Measurements from ENCODE around the gene ZKSCAN3.

DNA sequence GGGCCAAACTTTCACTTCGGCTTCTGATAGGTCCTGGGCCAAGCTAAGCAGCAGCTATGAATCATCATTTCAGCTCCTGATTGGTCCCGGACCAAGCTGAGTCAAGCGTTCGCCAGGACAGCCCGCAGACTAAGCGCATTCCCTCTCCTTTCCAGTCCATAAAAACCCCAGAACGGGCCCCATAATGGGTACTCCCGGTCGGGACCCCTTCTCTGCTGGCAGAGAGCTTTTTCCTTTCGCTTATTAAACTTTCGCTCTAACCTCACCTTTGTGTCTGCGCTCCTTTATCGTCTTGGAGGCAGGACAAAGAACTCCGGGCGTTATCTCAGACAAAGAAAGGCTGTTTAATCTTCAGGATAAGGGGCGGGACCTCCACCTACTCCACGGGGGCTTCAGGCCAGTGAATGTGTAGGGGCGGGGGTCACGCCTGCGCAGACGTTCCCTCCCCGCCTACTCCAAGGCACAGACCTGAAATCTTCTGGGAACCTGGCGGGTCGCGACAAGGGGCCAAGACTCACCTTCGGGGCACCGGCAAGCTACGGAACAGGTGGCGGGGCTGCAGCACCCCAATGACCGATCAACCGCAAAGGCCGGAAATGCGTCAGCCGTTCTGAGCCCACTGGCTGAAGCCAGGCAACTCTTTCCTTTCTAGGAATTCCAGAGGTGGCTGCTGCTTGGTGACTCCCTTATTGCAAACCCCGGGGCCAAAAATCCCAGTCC is 14.0 kb upstream of the ZKSCAN3 start, which contains the start of gene ZSCAN31:
- TF ChIP-seq EZH2phosphoT487 (IDR thresholded peaks at IDR 0.05; ENCODE audit: insufficient read depth, low read depth) (no peak), EZH2 (IDR thresholded peaks at IDR 0.05; ENCODE audit: insufficient read depth, poor library complexity, severe bottlenecking) (no peak)
